HG02623 (cell line): Measurements from ENCODE around the gene NUDCD3.
"Not testable (repeated sequence)": the region's sequence is repeated elsewhere in the genome, so short reads cannot be mapped to it uniquely, and the experiment has no call there.

Experiments used
- ATAC-seq: cut with Tn5 transposase; IDR thresholded peaks from one replicate; pipeline ENCODE4 v1.9.1; 2021; ENCODE audit warnings: moderate library complexity; ENCODE audit not compliant: unreplicated experiment

The NUDCD3 gene

DNA sequence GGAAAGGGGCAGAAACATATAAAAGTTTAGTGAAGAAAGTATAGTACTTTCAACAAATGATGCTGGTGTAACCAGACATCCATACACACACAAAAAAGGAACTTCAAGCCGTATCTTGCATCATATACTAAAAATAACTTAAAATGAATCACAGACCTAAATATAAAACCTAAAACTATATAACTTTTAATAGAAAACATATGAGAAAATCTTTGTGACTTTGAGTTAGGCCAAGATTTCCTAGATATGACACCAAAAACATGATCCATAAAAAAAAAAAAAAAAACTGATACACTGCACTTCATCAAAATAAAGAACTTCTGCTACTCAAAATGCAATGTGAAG is 40.9 kb downstream of the NUDCD3 start:
- no peak for ATAC-seq

GRCh38 chr7:44448922-44449583 is 41.4 kb downstream of the NUDCD3 start:
- no peak for ATAC-seq

GRCh38 chr7:44447874-44448425 is 42.5 kb downstream of the NUDCD3 start:
- no peak for ATAC-seq

- ATAC-seq = no peak
Observed at GRCh38 chr7:44445986-44446671, 44.3 kb downstream of the NUDCD3 start.

- no peak for ATAC-seq
Observed at GRCh38 chr7:44441079-44441478, 49.4 kb downstream of the NUDCD3 start.

GRCh38 chr7:44440577-44441078 is 49.8 kb downstream of the NUDCD3 start:
- ATAC-seq = no peak

DNA sequence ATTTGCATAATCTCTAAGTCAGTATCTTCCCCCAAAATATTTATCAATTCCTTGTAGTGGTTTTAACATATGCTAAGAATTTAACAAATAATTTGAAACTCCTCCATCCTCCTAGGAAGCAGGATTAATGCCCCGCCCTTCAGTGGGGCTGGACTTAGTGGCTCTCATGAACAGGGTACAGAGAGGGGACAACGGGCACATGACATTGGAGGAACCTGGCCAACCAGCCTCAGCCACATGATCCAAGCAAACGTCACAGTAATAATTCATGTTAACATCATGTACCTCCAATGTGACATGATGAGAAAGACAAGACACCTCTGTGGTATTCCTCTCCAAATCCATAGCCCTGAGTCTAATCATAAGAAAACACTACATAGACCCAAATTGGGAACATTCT is 50.5 kb downstream of the NUDCD3 start:
- no peak for ATAC-seq

- no peak for ATAC-seq
Observed at GRCh38 chr7:44438816-44439215, 51.6 kb downstream of the NUDCD3 start.

DNA sequence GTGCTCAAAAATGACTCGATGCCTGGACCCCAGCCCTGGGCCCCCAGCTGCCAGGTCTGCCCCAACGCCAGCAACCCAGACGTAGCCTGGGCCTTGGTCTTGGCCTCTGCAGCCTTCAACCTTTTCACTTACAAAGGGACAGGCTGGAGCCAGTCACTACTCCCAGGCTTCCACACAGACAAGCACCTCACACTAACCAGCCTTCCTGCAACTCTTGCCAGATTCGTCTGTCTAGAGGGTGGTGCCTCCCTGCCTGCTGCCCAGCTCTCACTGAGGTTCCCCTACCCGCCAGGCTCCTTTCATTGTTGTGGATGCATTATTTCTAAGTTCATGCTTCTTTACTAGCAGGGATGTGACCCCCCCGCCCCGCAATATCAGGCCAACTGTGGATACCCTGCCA is 56.3 kb downstream of the NUDCD3 start:
- ATAC-seq = no peak

DNA sequence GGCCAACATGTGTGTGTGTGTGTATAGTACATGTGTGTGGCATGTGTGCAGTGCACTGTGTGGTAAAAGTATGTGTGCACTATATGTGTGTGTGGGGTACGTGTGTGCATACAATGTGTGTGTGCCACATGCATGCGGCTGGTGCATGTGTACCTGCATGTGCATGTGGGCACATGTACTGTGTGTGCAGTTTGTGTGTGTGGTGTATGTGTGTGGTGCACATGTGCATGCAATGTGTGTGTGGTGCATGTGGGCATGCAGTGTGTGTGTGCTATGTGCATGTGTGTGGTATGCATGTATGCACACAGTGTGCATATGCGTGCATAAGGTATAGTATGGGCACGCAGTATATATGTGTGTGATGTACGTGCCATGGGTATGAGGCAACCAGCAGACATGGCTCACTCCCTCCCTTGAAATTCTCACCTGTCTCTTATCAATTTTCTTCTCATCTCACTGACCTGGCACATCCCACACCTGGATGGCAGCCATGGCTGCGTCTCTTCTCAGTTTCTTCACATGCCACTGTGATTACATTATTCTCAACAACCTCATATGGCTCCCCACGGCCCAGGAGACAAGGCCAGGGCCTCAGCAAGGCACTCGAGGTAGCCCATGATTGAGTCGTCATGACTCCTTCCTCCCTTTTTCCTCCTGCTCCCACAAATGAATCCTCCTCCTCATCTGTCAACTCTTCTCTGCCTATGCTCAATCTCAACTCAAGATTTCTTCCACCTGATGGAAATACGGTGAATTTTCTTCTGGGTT is 57.0 kb downstream of the NUDCD3 start:
- no peak for ATAC-seq

DNA sequence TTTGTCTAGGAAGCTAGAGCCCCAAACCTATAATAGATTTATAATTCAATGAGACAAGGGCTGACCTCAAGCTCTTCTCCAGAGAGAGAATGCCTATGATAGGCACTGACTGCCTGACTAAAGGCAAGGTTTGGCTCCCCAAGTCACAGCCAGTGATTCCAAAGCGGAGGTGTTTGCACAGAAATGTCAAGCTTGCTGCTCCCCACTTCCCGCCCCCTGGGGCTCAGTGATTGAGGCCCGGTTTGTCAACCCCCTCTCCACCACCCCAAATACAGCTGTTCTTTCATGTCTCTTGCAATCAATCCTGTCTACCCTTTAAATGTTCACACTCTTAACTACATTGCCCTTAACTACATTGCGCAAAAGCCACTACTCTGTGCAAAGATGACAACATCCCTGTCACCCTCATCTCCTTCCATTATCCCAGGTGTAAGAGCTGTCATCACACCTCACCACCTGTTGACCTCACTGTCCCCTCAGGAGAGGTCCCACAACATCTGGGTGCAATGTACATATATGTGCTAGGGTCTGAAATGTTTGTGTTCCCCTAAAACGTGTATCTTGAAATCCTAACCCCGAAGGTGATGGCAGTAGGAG is 58.0 kb downstream of the NUDCD3 start:
- ATAC-seq = no peak

DNA sequence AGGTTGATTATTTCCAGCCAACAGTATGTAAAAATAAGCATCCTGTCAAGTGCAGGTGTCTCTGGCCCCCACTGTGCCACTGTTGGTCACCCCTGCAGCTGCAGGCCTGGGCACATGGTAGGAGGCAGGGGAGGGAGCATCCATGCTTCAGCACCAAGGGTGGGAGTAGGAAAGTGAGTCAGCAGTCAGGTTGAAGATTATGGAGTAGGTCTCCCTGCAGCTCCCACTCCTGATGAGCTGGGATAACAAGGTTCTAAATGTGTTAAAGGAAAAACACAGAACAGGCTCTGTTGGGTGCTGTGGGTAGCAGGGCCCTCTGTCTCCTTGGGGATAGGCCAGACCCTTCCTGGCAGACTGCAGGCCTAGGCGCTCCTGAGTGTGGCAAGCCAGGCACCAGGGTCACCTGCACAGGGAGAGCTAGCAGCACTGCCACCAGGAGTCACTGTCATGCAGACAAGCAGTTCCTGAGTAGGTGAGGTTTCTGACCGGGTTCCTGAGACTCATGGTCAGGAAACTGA is 59.3 kb downstream of the NUDCD3 start:
- ATAC-seq = peak; percentile 55

- ATAC-seq = no peak
Observed at GRCh38 chr7:44430054-44430453, 60.4 kb downstream of the NUDCD3 start.

DNA sequence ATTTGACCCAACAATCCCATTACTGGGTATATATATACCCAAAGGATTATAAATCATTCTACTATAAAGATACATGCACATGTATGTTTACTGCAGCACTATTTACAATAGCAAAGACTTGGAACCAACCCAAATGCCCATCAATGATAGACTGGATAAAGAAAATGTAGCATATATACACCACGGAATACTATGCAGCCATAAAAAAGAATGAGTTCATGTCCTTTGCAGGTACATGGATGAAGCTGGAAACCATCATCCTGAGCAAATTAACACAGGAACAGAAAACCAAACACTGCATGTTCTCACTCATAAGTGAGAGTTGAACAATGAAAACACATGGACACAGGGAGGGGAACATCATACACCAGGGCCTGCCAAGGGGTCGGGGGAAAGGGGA is 65.7 kb downstream of the NUDCD3 start:
- not testable (repeated sequence) for ATAC-seq

- ATAC-seq = no peak
Observed at GRCh38 chr7:44416941-44417340, 73.5 kb downstream of the NUDCD3 start.

DNA sequence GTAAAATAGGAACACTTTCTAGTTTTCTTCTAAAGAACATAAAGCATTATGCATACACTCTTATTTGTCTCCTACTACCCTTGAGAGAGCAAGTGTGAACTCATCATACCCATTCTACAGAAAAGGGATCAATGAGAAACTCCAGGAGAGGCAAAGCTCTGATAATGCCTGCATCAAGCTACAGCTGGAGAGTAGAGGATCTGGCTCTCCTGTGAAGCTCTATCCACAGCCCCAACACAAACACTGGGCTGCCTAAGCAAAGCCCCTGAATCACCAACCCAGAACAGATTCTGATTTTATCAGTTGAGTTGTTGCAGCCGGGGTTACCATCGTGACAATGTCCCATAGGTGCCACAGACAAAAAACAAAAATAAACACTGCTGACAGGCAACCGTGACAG is 74.9 kb downstream of the NUDCD3 start:
- ATAC-seq = no peak

- ATAC-seq = no peak
Observed at GRCh38 chr7:44415047-44415446, 75.4 kb downstream of the NUDCD3 start.

DNA sequence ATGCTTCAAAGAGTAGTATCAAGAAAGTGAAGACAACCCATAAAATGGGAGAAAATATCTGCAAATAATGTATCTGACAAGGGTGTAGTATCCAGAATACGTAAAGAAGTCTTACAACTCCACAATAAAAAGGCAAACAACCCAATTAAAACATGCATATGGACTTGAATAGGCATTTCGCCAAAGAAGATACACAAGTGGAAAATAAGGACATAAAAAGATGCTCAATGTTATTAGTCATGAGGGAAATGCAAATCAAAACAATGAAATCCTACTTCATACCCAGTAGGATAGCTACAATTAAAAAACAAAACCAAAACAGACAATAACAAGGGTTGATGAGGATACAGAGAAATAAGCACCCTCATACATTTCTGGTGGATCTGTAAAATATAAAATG is 79.2 kb downstream of the NUDCD3 start:
- no peak for ATAC-seq

- ATAC-seq = no peak
Observed at GRCh38 chr7:44408596-44408995, 81.9 kb downstream of the NUDCD3 start.

DNA sequence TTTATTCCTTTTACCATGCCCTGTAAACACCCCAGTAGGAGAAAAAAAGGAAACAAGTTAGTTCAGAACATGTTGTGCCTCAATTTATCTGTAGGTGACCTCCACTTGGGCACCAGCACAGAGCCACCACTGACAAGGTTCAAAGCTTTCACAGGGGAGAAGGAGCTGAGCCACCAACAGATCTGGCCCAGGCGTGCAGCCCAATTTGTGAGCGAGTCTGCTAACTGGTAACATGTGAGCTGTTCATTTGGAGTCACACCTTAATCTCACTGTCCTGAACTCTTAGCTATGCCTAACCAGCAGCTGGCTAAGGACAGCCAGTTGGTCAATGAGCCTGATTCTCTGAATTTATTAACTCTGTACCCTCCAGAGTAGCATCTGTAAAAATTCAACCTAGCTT is 86.7 kb downstream of the NUDCD3 start:
- no peak for ATAC-seq

DNA sequence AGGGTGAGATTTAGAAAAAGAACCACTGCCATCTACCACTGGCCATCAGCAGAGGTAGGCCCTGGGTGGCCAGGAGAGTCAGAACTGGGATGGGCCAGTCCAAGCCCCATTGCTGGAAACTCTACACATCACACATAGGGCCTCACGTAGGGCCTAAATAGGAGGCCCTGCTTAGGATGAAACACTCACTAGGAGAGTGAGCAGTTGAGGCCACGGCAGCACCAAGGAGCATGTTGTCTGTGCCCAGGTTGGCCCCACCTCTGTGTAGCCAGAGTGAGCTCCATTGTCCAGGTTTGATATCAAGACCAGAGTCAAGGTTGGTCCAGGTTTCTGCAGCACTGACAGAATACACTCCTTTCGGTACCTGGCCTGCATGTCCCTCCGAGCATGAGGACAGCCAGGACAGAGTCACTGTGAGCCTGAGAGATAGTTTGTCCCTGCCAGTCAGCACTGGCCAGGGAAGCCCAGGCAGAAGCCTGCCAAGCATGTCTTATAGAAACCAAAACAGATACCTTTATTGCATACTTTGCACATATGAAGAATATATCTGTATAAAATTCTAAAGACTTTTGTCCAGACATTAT is 87.2 kb downstream of the NUDCD3 start:
- no peak for ATAC-seq
